NCI-H1436 (cell line): ENCODE measurements around the gene CST2.
"Not testable (repeated sequence)": the region's sequence is repeated elsewhere in the genome, so short reads cannot be mapped to it uniquely, and the experiment has no call there.

ENCODE experiments used
- DNase-seq: peaks from one replicate; lab custom pipeline; 2025; lab: John Stamatoyannopoulos, UW

CST2 gene, protein sequence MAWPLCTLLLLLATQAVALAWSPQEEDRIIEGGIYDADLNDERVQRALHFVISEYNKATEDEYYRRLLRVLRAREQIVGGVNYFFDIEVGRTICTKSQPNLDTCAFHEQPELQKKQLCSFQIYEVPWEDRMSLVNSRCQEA

DNA sequence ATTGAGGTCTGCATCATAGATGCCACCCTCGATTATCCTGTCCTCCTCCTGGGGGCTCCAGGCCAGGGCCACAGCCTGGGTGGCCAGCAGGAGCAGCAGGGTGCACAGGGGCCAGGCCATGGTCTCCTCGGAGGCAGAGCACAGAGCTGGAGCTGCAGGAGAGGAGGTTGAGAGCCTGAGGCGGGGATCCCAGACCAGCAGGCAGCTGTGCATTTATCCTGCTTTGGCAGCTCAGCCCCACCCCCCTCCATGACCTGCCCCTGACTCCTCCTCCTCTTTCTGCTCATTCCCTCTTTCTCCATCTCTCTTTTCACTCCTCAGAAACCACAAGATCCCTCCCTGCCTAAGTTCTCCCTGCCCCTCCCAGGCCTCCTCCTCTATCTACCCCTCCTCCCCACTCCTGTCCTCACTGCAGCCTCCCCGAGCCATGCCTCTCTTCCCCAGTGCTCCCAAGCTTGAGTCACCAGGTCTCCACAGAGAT, at the start of gene CST2:
Gene CST2 (minus strand): TSS at position 189 of the 481 bp plus-strand sequence. CDS start 69 bp downstream, at position 120.
- no peak for DNase-seq

DNA sequence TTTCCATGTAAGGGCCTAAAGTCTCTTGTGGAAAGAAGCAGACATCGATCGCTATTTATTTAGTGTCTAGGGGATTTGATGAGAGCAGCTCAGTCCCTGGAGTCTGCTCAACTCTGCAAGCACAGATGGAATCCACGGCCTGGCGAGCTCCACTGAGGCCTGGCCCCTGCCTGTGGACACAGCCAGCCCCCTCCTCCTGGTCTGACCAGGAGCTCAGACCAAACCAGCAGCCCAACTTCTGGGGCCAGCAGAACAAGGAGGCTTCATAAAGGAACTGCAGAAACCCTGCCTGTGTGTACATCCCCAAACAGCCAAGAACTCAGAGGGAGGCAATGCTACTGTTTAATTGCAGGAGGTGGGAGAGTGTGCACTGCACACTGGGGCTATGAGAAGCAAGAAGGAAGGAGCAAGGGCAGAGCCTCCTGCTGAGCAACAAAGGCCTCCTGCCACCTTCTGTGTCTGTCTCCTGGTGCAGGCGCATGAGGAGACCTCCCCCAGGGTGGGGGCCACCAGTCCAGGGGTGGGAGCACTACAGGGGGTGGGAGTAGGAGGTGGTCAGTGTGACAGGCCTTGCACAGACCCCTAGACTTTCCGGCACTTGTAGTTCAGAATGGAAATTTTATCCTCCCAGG, 49.2 kb upstream of the CST2 start:
- no peak for DNase-seq

DNA sequence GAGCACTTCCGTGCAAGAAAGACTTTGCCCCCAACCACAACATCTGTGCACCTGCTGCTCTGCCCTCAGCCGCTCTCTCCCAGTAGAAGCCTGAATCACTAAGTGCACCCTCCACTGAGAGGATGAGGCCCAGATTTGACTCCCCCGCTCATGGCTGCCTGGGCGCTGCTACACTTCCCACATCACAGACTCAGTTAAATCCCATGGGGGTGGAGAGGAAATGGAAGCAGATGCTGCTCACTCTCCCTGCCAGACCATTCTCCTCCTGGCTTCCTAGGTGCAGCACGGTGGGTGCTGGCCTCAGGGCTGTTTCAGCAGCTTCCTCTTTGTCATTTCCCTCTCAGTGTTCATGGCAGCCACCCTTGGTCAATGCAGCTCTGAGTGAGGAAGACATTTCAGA, 48.2 kb upstream of the CST2 start:
- DNase-seq, result no peak

DNA sequence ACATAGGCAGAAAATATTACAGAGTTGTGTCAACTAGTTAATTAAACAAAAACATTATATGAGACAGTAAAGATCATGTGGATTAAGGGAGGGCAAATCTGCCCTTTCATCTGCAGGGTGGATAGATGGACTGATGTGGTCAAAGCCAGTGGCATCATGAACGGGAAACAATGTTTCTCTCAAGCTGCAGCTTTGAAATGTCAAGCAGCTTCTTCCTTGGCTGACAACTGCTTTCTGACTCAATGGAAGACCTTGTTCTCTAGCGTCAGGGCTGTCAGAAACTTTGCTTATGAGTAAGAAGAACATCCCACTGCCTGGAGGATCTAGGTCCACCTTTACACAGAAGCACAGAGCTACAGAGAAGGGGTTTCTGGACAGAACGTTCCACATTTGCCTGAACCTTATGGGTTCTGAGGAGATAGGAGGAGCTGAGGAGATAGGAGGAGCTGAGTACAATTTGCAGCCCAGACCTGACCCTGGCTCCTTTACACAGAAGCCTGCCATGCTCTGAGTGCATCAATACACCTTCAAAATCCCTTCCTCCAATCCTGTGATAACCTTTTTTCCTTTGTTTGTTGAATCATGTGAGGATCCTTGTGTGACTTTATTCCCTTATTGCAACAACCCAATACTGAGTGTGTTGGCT, 47.0 kb upstream of the CST2 start:
- DNase-seq, result no peak

DNA sequence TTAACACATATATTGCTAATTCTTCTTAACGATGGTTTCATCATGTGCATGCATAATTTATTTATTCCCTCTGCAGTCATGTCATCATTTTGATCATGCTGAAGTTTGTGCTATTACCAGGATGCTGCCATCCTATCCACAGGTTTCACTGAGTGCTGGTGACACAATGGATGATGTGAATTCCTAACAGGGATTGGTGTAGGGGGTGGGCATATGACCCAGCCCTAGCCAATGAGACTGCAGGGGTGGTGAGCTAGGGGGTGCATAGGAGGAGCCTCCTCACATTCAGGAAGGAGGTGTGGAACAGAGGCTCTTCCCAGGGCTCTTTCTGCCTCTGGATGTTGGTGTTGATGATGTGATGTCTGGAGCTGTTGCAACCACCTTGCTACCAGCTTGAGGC, 45.5 kb upstream of the CST2 start:
- DNase-seq, result no peak

DNA sequence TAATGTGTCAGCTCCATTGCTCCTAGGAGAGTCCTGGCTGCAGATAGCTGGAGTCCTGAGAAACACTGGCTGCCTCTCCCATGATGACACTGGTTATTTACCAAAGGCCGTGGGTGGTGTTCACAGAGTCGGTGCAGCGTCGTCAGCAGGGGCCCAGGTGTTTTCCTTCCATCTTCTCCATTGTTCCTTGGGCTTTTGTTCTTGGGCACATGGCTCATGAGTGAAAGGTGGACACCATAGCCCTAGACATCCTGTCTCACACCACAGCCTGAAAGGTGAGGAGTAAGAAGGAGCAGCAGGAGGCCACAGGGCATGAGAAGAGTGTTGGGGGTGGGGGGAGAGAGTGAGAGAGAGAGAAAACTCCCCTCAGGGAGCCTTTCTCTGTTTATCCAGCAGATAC, 43.9 kb upstream of the CST2 start:
- no peak for DNase-seq

DNA sequence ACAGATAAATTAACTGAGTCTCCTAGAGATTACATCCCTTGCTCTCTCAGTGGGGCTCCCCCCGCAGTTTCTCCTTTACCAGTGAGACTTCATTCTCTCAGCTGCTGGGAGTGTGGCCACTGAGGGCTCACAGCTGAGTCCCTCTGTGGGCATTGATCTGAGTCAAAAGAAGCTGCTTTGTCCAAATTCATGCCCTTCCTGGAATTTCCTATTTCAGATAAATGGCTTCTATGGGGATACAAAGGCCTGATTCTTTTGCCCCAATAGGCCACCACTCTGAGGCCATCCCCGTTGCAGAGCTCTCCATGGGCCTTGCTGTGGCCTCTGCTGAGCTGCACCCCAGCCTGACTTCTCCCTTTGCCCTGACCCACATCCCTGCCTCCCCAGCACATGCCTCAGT, 43.0 kb upstream of the CST2 start:
- no peak for DNase-seq

DNA sequence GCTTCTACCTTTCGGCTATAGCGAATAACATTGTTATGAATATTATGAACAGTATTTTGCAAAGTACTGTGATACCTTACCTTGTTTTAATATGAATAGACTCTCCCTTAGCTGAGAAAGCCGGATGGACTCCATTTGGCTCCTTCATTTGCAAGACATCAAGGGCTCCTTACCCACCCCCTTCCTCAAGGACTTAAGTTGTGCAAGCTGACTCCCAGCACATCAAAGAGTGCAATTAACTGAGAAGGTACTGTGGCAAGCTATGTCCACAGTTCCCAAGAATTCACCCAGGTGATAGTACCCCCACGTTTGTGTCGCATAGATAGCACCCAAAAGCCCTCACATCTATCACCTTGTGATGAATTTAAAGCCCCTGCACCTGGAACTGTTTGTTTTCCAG, 41.8 kb upstream of the CST2 start:
- no peak for DNase-seq

DNA sequence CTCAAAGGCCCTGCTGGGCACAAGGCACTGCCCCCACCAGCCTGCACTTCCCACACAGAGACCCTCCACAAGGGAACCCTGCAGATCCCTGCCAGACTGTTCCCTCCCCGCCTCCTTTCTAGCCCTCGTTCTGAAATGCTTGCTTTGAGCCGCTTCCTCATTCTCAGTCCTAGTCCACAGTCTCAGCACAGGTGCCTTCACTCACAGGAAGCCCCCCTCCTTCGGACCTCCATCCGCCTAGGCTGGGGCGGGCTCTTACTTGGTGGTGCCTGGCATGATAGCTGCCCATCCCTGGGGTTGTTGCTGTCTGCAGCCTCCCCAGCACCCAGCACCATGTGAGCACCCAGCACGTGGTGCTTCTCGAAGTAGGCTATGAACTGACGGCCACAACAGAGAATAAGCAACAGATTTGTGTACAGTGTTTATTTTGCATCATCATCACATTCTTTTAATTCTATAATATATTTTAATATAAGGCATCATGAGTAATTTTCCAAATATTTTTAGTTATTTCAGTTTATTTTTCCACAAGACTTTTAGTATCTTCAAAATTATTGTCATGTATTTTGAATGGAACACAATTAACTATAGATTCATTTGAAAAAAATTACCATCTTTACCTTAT, 40.7 kb upstream of the CST2 start:
- no peak for DNase-seq

DNA sequence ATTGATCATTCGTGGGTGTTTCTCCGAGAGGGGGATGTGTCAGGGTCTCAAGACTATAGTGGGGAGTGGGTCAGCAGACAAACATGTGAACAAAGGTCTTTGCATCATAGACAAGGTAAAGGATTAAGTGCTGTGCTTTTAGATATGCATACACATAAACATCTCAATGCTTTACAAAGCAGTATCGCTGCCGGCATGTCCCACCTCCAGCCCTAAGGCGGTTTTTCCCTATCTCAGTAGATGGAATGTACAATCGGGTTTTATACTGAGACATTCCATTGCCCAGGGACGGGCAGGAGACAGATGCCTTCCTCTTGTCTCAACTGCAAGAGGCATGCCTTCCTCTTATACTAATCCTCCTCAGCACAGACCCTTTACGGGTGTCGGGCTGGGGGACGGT, 34.2 kb upstream of the CST2 start:
- not testable (repeated sequence) for DNase-seq

DNA sequence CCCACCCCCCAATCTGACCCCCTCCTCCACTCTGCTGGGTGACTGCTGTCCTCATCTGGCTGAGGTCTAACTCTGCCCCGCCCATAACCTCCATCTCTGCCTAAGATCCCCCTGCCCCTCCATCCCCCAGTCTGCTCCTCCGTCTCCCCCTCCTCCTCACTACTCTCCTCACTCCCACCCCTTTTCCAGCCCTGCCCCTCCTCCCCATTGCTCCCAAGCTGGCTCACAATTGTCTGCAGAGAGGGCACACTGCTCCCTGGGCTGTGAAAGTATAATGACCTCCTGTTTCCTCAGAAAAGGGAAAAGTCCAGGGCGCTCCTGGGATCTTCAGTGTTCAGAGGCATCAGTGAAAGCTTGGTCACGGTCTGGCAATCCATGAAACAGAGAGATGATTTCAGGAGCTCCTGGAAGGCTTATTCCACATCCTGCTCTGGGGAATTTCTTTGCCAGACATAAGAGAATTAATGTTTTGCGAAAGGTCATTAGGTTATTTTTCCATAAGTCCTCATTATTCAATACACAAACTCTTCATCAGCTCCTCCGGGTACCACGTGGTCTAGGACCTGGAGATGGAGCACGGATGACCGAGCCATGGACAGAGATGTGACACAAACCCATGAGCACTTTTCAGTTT, 31.6 kb upstream of the CST2 start:
- no peak for DNase-seq

DNA sequence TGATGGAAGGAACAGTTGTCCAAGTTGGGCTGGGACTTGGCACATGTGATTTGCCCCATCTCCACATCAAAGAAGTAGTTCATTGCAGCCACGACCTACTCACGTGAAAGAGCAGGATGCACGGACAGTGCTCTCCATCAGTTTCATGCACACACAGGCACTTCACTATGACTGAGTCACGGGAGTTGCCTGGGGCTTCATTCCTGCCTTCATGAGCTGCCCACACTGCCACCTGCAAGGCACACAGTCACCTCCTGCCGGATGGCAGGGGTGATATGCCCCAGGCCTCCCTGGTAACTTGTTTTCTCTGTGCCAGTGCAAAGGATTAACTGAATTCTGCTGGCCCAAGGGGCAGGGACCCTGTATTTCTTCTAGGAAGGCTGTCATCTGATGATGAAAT, 30.2 kb upstream of the CST2 start:
- DNase-seq, result no peak

DNA sequence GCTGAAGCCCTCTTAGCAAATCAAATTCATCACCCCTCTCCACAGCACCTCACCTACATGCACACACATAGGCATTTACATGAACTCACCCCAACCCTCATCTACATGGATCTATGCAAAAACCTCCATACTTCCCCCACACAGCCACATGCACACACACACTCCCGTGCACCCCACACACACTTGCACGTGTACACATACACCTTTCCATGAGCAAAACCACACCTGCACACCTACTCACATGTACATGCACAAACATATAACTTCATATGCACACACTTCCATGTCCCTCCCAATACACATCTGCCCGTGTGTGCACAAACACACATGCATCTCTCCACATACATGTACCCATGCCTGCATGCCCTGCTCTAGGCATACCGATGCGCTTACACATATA, 29.7 kb upstream of the CST2 start:
- no peak for DNase-seq

DNA sequence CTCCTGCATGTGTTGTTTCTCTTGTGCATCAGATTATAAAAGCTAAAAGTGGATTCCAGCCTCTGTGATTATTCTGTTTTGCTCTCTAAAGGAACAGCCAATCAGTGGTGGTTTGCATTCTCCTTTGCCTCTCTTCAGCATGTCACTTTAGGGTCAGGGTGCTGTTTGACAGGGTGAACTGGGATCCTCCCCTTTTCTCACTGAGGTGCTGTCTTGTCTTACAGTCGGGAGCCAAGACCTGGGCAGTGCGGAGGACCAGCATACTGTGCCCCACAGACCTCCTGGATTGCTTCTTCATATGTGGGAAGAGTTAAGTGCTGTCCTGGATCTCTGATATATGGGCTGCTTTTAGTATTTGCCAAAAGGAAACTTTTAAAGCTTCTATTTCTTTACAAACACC, 15.2 kb upstream of the CST2 start:
- DNase-seq, result no peak

DNA sequence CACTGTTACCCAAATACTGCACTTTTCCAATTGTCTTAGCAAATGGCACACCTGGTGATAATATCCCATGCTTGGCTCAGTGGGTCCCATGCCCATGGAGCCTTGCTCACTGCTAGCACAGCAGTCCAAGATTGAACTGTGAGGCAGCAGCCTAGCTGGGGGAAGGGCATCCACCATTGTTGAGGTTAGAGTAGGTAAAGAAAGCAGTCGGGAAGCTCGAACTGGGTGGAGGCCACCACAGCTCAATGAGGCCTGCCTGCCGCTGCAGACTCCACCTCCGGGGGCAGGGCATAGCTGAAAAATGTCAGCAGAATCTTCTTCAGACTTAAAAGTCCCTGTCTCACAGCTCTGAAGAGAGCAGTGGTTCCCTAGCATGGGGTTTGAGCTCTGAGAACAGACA, 9.2 kb upstream of the CST2 start:
- no peak for DNase-seq

DNA sequence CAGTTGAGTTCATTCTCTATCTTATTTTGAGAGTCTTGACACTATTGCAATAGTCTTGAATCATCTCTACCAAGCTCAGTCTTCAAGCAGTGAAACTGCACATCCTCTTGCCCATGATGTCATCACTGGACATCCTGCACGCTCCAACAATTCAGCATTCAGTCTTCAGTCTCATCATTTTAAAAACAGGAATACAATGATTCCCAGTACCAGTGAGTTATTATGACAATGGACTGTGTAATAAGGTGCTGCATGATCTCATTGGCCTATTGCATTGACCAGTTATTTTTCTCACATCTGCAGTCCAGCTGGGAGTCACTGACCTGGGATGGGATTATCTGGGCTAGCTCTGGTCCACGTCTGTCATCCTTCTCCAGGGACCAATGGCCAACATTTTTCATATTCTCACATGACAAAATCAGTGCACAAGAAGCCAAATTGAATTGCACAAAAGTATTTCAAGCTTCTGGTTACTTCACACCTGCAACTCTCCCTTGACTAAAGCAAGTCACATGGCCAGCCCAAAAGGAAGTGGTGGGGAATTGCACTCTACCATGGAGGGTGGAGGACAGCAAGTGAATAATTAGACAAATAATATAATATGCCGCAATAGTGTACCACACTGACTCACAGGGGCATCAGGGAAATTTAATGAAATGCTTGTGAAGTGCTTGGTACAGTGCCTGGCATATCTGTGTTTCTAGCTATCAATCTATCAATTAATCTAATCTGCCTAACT, 6.4 kb upstream of the CST2 start:
- no peak for DNase-seq

DNA sequence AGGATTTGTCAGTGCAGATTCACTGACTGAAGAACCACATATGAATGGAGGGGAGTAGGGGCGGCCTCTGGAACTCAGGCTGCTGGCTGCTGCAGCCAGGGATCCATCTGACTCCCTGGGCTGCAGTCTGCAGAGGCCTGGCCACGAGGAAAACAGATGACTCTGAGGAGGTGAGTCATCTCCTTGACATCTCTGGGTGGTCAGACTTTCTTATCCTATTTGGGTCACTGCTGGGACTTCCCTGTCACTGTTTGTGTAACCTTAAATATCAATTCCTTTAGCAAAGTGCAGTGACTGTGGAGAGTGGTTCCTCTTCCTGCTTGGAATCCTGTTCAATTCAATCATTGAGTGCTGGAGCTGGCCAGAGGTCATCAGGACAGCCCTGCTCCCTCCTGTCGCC, 5.4 kb upstream of the CST2 start:
- not testable (repeated sequence) for DNase-seq

DNA sequence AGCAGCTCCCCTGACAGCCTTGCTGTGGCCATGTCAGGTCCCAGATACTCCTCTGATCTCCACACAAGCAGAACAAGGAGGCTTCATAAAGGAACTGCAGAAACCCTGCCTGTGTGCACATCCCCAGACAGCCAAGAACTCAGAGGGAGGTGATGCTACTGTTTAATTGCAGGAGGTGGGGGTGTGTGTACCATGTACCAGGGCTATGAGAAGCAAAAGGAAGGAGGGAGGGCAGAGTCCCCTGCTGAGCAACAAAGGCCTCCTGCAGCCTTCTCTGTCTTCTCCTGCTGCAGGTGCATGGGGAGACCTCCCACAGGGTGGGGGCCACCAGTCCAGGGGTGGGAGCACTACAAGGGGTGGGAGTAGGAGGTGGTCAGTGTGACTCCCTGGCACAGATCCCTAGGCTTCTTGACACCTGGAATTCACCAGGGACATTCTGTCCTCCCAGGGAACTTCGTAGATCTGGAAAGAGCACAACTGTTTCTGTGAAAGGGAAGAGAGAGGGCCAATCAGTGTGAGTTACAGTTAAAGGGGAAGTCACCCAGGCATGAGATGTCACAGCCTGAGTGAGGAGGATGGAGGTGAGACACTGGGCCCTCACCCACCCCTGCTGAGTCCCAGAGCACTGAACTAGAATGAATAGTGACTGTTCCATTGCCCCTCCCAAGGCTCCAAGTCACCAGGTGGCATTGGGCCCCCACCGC, 2.8 kb downstream of the CST2 start:
- no peak for DNase-seq

DNA sequence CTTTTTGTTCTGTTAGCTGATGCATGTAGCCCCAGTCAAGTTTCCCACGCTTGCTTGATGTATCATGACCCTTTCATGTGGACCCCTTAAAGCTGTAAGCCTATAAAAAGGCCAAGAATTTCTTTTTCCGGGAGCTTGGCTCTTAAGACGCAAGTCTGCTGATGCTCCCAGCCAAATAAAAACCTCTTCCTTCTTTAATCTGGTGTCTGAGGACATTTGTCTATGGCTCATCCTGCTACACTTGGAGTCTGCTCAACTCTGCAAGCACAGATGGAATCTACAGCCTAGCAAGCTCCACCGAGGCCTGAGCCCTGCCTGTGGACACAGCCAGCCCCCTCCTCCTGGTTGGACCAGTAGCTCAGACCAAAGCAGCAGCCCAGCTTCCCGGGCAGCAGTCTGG, 3.4 kb downstream of the CST2 start:
- no peak for DNase-seq

DNA sequence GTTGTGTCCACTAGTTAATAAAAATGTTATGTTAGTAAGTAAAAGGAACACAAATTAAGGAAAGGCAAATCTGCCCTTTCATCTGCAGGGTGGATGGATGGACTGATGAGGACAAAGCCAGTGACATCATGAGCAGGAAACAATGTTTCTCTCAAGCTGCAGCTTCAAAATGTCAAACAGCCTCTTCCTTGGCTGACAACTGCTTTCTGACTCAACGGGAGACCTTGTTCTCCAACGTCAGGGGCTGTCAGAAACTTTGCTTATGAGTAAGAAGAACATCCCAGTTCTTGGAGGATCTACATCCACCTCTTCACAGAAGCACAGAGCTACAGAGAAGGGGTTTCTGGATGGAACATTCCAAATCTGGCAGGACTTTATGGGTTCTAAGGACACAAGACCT, 6.0 kb downstream of the CST2 start:
- DNase-seq, result no peak

DNA sequence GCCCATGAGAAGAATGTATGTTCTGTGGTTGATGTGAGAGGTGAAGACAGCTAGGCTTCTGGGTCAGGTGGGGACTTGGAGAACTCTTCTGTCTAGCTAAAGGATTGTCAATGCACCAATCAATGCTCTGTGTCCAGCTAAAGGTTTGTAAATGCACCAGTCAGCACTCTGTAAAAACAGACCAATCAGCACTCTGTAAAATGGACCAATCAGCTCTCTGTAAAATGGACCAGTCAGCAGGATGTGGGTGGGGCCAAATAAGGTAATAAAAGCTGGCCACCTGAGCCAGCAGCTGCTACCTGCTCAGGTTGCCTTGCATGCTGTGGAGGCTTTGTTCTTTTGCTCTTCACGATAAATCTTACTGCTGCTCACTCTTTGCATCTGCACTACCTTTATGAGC, 15.0 kb downstream of the CST2 start:
- DNase-seq, result not testable (repeated sequence)
